SH-SY5Y (cell line): ENCODE data around the gene TSPAN5.

Source experiments
- GATA2 ChIP-seq: IDR thresholded peaks from 2 replicates; pipeline ENCODE4 v1.6.1; 2011; ENCODE audit warnings: mild to moderate bottlenecking, low read depth, low read length
- GATA3 ChIP-seq: IDR thresholded peaks from 2 replicates; pipeline ENCODE4 v1.6.1; 2011; ENCODE audit warnings: low read depth, mild to moderate bottlenecking, low read length, moderate library complexity

Gene TSPAN5

DNA sequence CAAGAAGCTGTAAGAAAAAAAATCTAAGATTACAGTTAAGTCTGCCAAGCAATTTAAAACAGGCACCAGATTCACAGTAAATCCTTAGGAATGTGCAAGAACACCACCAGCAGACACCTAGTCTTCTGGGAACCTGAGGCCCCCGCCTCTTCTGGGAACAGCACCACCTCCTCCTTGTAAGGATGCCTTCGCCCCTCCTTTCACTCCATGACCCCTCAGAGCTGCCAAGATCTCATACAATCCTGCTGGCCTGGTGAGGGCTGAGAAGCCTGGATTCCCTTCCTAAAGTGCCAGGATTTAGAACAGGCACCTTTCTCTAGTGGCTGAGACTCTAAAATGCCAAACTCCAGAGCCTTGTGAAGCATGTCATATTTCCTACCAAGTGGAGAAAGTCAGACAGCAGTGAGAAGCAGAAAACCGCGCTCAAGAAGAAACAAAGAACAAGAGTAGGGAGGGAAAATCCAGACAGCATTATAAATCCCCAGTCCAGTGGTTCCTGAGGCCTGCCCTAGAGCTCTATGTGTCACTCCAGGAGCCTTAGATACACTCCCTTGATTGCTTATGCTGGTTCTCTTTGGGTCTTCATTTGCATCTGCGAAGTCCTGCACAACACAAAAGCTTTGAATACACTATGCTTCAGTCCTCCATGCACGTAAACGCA lies 166.4 kb downstream of the TSPAN5 start:
- TF ChIP-seq GATA3 (no peak), GATA2 (no peak)

DNA sequence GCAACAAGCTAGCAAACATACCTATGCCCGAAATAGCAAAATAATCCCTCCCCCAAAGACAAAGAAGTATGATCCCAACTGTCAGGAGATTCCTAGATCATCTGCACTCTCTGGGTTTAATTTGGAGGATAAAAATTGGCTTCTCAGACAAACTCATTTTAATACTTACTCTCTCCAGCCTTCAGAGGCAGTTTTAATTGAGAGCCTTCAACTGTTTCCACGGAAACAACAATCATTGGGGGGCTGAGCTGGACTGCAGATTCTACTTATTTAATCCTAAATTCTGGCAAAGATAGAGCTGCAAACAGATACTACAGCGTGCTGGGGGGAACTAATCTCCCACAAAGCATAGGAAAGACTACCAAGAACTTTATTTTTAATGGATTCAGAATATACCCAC lies 168.2 kb downstream of the TSPAN5 start:
- TF ChIP-seq GATA2 (no peak), GATA3 (no peak)

DNA sequence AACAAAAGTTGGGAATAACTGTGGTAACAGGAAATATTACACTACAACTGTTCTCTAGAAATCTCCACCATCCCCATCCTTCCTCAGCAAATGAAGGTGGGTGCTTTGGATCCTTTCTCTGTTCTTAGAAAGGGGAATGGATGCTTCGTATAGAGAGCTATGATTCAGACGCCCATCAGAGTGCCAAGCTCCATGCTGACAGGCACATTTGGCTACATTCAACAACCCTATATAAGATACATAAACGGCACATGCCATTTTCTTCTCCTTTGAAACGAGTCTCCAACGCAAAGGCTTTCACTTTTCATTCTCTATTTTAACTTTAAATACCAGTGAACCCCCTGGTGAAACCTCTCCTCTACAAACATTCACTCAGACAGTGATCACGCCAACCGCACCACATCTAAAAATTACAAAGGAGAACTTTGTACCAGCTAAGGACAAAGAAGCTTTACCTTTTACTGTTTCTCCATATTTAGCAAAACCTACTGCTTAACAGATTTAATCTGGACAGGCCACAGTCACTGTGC lies 172.5 kb downstream of the TSPAN5 start:
- TF ChIP-seq GATA3 (no peak), GATA2 (no peak)

DNA sequence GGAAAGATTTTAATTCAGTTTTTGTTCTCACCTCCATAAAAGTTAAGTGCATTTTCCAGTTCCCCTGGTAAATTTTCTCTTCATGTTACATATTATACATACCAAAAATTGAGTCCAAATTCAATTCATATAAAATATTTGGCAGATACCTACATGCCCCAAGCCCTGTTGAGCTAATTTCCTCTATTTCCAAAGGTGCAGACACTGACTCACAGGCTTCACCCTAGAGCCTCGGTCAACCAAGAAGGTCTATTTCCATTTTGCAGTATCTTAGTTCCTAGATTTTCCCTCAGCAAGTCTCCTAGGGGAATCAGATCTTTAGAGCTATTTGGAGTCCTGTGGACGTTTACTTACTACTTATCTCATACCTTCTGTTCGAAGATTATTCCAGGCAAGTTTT lies 174.4 kb downstream of the TSPAN5 start:
- no peak for TF ChIP-seq GATA3

DNA sequence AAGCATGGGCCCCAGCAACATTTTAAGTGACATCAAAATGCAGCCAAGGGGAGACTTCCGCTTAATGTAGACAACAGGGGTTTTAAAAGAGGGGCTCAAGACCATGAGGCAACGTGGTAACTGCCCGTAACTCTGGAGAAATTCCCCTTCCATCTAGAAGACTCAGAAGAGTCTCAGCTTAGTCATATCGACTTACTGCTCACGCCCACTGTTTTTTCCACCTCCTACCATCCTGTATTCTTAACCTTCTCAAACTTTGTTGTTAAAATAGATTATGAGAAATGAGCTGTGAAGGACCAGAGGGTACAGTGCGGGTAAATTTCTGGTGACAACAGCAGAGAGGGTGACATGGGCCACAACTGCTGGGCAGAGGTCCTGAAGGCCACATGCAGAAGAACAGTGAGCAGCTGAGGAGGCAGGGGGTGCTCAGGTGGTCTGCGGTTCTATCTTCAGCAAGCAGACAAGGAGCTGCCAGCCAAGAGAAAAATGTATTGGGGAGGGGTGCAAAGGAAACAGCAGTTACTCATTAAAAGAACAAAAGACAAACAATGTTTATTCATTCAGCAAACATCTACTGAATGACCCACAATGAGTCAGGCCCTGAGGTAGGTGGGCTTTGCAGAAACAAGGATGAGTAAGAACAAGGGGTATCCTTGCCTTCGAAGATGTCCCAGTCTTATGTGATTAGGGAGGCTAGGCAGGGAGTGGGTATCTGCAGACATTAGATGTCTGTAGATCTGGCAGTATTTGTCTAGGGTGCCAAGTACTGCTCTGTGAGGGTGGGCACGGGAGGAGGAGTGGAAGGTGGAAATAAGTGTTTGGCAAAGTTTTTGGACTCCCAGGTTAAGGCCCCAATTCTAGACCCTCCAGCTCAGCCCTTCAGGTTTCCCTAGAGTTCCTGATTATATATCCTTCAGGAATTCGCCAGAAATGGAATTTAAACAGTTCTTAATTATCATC lies 175.3 kb downstream of the TSPAN5 start:
- no peak for TF ChIP-seq GATA2
- TF ChIP-seq GATA3: no peak

DNA sequence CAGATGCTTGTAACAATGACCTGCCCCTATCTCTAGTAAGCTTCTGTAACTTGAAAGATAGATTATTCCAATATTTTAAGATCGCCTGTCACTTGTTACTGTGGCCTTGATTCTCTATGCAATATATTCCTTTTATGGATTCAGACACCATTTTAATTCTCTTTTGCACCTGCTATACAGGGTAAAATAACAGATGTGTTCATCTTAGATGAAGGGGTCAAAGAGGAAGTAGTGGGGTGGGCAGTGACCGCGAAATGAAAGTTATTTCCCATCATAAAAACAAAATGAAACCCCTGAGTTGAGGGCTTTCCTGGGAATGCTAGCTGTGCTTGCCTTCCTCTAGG lies 175.9 kb downstream of the TSPAN5 start:
- TF ChIP-seq GATA3 (no peak), GATA2 (no peak)

GRCh38 chr4:98481167-98481566 lies 177.2 kb downstream of the TSPAN5 start:
- TF ChIP-seq GATA3: no peak; the same call in 1 of the 2 replicates
- TF ChIP-seq GATA2: peak; percentile 81

GRCh38 chr4:98480535-98480934 lies 177.9 kb downstream of the TSPAN5 start:
- no peak for TF ChIP-seq GATA2
- no peak for TF ChIP-seq GATA3

DNA sequence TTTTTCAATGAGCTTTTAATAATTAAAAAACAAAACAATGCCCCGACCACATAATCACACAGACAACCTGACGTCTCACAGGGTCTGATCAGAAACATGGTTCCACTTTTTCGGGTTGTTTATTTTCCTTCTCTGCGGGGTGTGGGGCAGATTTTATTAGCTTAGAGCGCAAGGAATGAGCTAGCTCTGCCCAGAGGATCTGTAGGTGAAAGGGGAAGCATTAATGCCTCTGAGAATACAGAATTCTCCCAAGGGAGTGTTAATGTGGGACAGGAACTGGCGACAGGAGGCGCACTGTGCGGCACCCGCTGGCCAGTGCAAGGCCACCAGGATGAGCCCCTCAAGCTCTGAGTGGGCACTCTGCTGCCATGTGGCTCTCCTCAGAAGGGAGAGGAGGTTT lies 181.5 kb downstream of the TSPAN5 start:
- TF ChIP-seq GATA3: no peak
- TF ChIP-seq GATA2: no peak

DNA sequence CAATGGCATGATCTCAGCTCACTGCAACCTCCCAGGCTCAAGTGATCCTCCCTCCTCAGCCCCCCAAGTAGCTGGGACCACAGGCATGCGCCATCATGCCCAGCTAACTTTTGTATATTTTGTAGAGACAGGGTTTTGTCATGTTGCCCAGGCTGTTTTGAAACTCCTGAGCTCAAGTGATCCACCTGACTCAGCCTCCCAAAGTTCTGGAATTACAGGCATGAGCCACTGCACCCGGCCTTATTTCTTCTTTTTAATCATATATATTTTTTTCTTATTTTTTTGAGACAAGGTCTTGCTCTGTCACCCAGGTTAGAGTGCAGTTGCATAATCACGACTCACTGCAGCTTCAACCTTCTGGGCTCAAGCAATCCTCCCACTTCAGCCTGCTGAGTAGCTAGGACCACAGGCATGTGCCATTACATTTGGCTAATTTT lies 184.0 kb downstream of the TSPAN5 start:
- TF ChIP-seq GATA3 (no peak), GATA2 (no peak)

DNA sequence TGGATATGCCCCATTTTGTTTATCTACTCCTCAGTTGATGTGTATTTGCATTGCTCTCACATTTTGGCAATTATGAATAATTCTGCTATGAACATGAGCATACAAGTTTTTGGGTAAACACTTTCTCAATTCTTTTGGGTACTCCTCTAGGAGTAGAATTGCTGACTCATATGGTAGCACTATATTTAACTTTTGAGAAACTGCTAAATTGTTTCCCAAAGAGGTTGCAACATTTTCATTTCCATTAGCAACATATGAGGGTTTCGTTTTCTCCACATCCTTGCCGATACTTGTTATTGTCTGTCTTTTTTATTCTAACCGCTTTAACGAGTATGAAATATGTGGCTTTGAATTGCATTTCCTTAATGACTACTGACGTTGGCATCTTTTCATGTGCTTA lies 185.4 kb downstream of the TSPAN5 start:
- TF ChIP-seq GATA3: no peak
- no peak for TF ChIP-seq GATA2

- TF ChIP-seq GATA3: no peak
- no peak for TF ChIP-seq GATA2
Observed at GRCh38 chr4:98470831-98471230, 187.6 kb downstream of the TSPAN5 start.

- TF ChIP-seq GATA2: no peak
- TF ChIP-seq GATA3: no peak
Observed at GRCh38 chr4:98470366-98470765, 188.0 kb downstream of the TSPAN5 start.

DNA sequence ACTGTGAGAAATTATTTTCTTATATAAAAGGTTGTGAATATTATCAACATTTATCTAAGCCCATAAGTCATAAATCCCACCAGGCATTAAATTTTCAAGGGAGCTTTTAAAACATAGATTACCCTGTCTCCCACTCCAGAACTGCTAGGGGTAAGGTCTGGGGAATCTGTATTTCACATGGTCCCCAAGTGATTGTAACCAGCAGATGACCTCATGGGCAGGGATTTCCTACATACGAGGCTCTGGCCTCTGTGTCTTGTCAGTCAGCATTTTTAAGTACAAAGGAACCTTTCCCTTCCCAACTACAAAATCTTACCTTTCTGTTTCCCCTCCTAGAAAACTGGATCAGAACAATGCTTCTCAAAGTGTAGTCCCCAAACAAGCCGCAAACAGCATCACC lies 188.6 kb downstream of the TSPAN5 start:
- TF ChIP-seq GATA2 (no peak), GATA3 (no peak)

DNA sequence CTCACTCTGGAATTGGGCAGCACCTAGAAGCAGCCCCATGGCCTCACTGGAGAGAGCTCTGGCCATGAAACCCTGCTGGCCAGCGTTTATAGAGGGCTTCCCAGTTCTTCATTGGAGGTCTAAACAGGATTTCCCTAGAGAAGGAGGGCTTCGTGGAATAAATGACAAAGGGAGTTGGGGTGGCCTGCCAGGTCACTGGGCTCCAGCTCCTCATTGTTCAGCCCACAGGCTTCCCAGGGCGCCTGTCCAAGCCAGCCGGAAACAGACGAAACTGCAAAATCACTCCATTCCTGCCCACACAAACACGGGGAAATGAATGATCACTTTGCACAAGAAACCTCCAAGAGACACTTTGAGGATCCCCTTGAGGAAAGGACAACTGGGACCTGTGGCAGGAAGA lies 189.7 kb downstream of the TSPAN5 start:
- TF ChIP-seq GATA2 (no peak), GATA3 (no peak)

GRCh38 chr4:98467627-98468072 lies 190.8 kb downstream of the TSPAN5 start:
- no peak for TF ChIP-seq GATA3
- TF ChIP-seq GATA2: no peak
